IMR-90 (cell line): ENCODE measurements around the gene MIPEP. TPM values are rescaled to one million over a fixed set of nuclear protein-coding genes. Genes with fewer than 3 reads are reported as not detected.

ENCODE experiments used
- ATAC-seq: fragments of 200-7000 bp; cut with Tn5 transposase; 2 replicates; pipeline ENCODE4 v1.9.1; 2020; ENCODE audit warnings: low read depth, mild to moderate bottlenecking, moderate library complexity
- BruUV-seq: library from RNA; stranded (reverse); fragments of 400-500 nt; replicated peaks from 2 replicates; lab custom pipeline; 2021; lab: Mats Ljungman, UMichigan
- CTCF ChIA-PET: fragments of 300-600 bp; formaldehyde crosslinking; extraction: SDS; loops from one replicate; lab custom pipeline; 2021; ENCODE audit warnings: antibody characterized with exemption; lab: Yijun Ruan, JAX
- POLR2A ChIA-PET: fragments of 300-600 bp; sonication (Branson Sonifier 250); formaldehyde crosslinking; loops from one replicate; lab custom pipeline; 2022; ENCODE audit warnings: antibody characterized with exemption; ENCODE audit not compliant: unreplicated experiment; lab: Charles Lee
- DNase-seq: peaks from one replicate; pipeline ENCODE4 v3.0.0; 2013
- H2AFZ ChIP-seq: replicated peaks from 2 replicates; pipeline ENCODE3; 2013; ENCODE audit warnings: low read length, mild to moderate bottlenecking; ENCODE audit not compliant: poor library complexity
- H2AK5ac ChIP-seq: 2 replicates; pipeline ENCODE4 v1.6.1; 2013; ENCODE audit warnings: low read depth, low read length, inconsistent platforms
- H2AK9ac ChIP-seq: replicated peaks from 2 replicates; pipeline ENCODE3; 2013; ENCODE audit warnings: mild to moderate bottlenecking, low read depth, low read length, moderate library complexity; ENCODE audit not compliant: poor library complexity
- H2BK120ac ChIP-seq: 2 replicates; pipeline ENCODE4 v1.6.1; 2013; ENCODE audit warnings: low read depth, low read length, inconsistent platforms
- H2BK15ac ChIP-seq: 3 replicates; pipeline ENCODE4 v1.6.1; 2013; ENCODE audit warnings: low read depth, low read length, inconsistent platforms
- H2BK20ac ChIP-seq: 2 replicates; pipeline ENCODE4 v1.6.1; 2013; ENCODE audit warnings: low read depth, mild to moderate bottlenecking, inconsistent platforms, low read length, moderate library complexity
- H2BK5ac ChIP-seq: 2 replicates; pipeline ENCODE4 v1.6.1; 2013; ENCODE audit warnings: mild to moderate bottlenecking, low read depth, low read length, inconsistent platforms; ENCODE audit not compliant: poor library complexity, severe bottlenecking
- H3K14ac ChIP-seq: replicated peaks from 2 replicates; pipeline ENCODE4 v1.6.1; 2013; ENCODE audit warnings: low read depth, low read length, inconsistent platforms
- H3K18ac ChIP-seq: 2 replicates; pipeline ENCODE4 v1.6.1; 2013; ENCODE audit warnings: low read depth, low read length, control low read depth
- H3K23ac ChIP-seq: 2 replicates; pipeline ENCODE4 v1.6.1; 2013; ENCODE audit warnings: low read depth, low read length, inconsistent platforms
- H3K27ac ChIP-seq: 2 replicates; pipeline ENCODE4 v1.5.1; 2013; ENCODE audit warnings: mild to moderate bottlenecking, control low read depth, low read length; ENCODE audit not compliant: insufficient read depth
- H3K27me3 ChIP-seq: 2 replicates; pipeline ENCODE4 v1.6.1; 2013; ENCODE audit warnings: low read length; ENCODE audit not compliant: control insufficient read depth, insufficient read depth
- H3K36me3 ChIP-seq: 2 replicates; pipeline ENCODE4 v1.6.1; 2013; ENCODE audit warnings: low read length, mixed read lengths; ENCODE audit not compliant: control insufficient read depth, insufficient read depth
- H3K4ac ChIP-seq: 2 replicates; pipeline ENCODE4 v1.6.1; 2013; ENCODE audit warnings: low read depth, low read length, inconsistent platforms
- H3K4me1 ChIP-seq: 2 replicates; pipeline ENCODE4 v1.6.1; 2013; ENCODE audit warnings: low read length, mixed read lengths; ENCODE audit not compliant: control insufficient read depth, insufficient read depth
- H3K4me2 ChIP-seq: 2 replicates; pipeline ENCODE4 v1.6.1; 2013; ENCODE audit warnings: low read depth, mild to moderate bottlenecking, control low read depth, low read length, moderate library complexity
- H3K4me3 ChIP-seq: 2 replicates; pipeline ENCODE4 v1.5.1; 2013; ENCODE audit warnings: low read depth, mild to moderate bottlenecking, control low read depth, low read length, moderate library complexity; ENCODE audit not compliant: insufficient read depth
- H3K56ac ChIP-seq: 2 replicates; pipeline ENCODE4 v1.6.1; 2013; ENCODE audit warnings: low read length, inconsistent platforms; ENCODE audit not compliant: insufficient read depth; ENCODE audit errors: extremely low read depth
- H3K79me1 ChIP-seq, 2 experiments: 2 replicates each; pipeline ENCODE4 v1.6.1; 2013; ENCODE audit warnings: low read length in 2 of 2, inconsistent platforms in 1 of 2, low read depth in 1 of 2
- H3K9ac ChIP-seq: 2 replicates; pipeline ENCODE4 v1.6.1; 2013; ENCODE audit warnings: low read depth, low read length, control low read depth
- H3K9me1 ChIP-seq: 2 replicates; pipeline ENCODE4 v1.6.1; 2013; ENCODE audit warnings: low read length, inconsistent platforms; ENCODE audit not compliant: insufficient read depth
- H3K9me3 ChIP-seq: 2 replicates; pipeline ENCODE4 v1.6.1; 2013; ENCODE audit warnings: low read length; ENCODE audit not compliant: control insufficient read depth, insufficient read depth
- H4K20me1 ChIP-seq: 2 replicates; pipeline ENCODE4 v1.6.1; 2013; ENCODE audit warnings: low read length, inconsistent platforms; ENCODE audit not compliant: insufficient read depth
- H4K5ac ChIP-seq: 2 replicates; pipeline ENCODE4 v1.6.1; 2013; ENCODE audit warnings: mild to moderate bottlenecking, low read depth, low read length, control low read depth
- H4K8ac ChIP-seq, 2 experiments: 2 replicates each; pipeline ENCODE4 v1.6.1; 2013; ENCODE audit warnings: low read depth in 2 of 2, low read length in 2 of 2, control low read depth in 1 of 2, inconsistent platforms in 1 of 2
- H4K91ac ChIP-seq: 2 replicates; pipeline ENCODE4 v1.6.1; 2013; ENCODE audit warnings: low read depth, low read length, inconsistent platforms; ENCODE audit not compliant: insufficient read depth
- BHLHE40 ChIP-seq: fragments of 150-350 bp; IDR thresholded peaks from 2 replicates; pipeline ENCODE4 v1.6.1; 2016; ENCODE audit warnings: mild to moderate bottlenecking, low read depth, low read length
- CEBPB ChIP-seq: IDR thresholded peaks from 2 replicates; pipeline ENCODE4 v1.6.1; 2012; ENCODE audit warnings: low read depth, low read length, improper control_type of control experiment
- CHD1 ChIP-seq: IDR thresholded peaks from 2 replicates; pipeline ENCODE4 v1.6.1; 2012; ENCODE audit warnings: low read depth, low read length, improper control_type of control experiment
- CTCF ChIP-seq: conservative IDR thresholded peaks from 2 replicates; pipeline ENCODE4 v1.5.1; 2012; ENCODE audit warnings: mild to moderate bottlenecking, low read depth, low read length, improper control_type of control experiment
- ELK1 ChIP-seq: fragments of 150-350 bp; IDR thresholded peaks from 2 replicates; pipeline ENCODE4 v1.6.1; 2016; ENCODE audit warnings: low read depth, mild to moderate bottlenecking, low read length, moderate library complexity, borderline replicate concordance
- FOS ChIP-seq: fragments of 150-350 bp; IDR thresholded peaks from 2 replicates; pipeline ENCODE4 v1.6.1; 2016; ENCODE audit warnings: low read depth, low read length
- MAFK ChIP-seq: IDR thresholded peaks from 2 replicates; pipeline ENCODE4 v1.6.1; 2012; ENCODE audit warnings: low read depth, low read length, improper control_type of control experiment
- MAZ ChIP-seq: IDR thresholded peaks from 2 replicates; pipeline ENCODE4 v1.6.1; 2012; ENCODE audit warnings: low read depth, mild to moderate bottlenecking, low read length, improper control_type of control experiment, moderate library complexity, borderline replicate concordance
- MXI1 ChIP-seq: IDR thresholded peaks from 2 replicates; pipeline ENCODE4 v1.6.1; 2012; ENCODE audit warnings: low read depth, mild to moderate bottlenecking, low read length, moderate library complexity, borderline replicate concordance
- NFE2L2 ChIP-seq: fragments of 150-350 bp; IDR thresholded peaks from 2 replicates; pipeline ENCODE4 v1.6.1; 2016; ENCODE audit warnings: low read depth, mild to moderate bottlenecking, low read length
- POLR2A ChIP-seq: IDR thresholded peaks from 2 replicates; pipeline ENCODE4 v1.6.1; 2012; ENCODE audit warnings: mild to moderate bottlenecking, low read depth, low read length
- RAD21 ChIP-seq: IDR thresholded peaks from 2 replicates; pipeline ENCODE4 v1.6.1; 2012; ENCODE audit warnings: low read length, improper control_type of control experiment
- RCOR1 ChIP-seq: IDR thresholded peaks from 2 replicates; pipeline ENCODE4 v1.6.1; 2012; ENCODE audit warnings: mild to moderate bottlenecking, low read length, improper control_type of control experiment; ENCODE audit not compliant: insufficient replicate concordance
- RFX5 ChIP-seq: IDR thresholded peaks from 2 replicates; pipeline ENCODE4 v1.8.0; 2012; ENCODE audit warnings: low read depth, mild to moderate bottlenecking, low read length, moderate library complexity
- SMC3 ChIP-seq: fragments of 150-350 bp; IDR thresholded peaks from 2 replicates; pipeline ENCODE4 v1.6.1; 2016; ENCODE audit warnings: low read depth, mild to moderate bottlenecking, antibody characterized with exemption, low read length, moderate library complexity
- USF2 ChIP-seq: fragments of 150-350 bp; IDR thresholded peaks from 2 replicates; pipeline ENCODE4 v1.6.1; 2017; ENCODE audit warnings: mild to moderate bottlenecking, antibody characterized with exemption, low read length, low read depth
- WGBS, 2 experiments: methylation state at CpG; one replicate each; pipeline versions ENCODE4 v1.1.5 to v1.1.7; 2013; ENCODE audit warnings: missing lambda C conversion rate in 2 of 2; ENCODE audit not compliant: insufficient read length in 1 of 2; ENCODE audit errors: extremely low coverage in 2 of 2; 5-methylcytosine and 5-hydroxymethylcytosine counted together
- dilution Hi-C: fragments of 300-500 bp; cut with HindIII; formaldehyde crosslinking; loops from one replicate; pipeline ENCODE4 v1.14.3; 2018; ENCODE audit warnings: low sequenced_read_pairs; ENCODE audit not compliant: unreplicated experiment
- in situ Hi-C: fragments of 300-500 bp; cut with MboI; formaldehyde crosslinking; loops from 3 replicates; pipeline ENCODE4 v1.14.3; 2019; ENCODE audit warnings: low sequenced_read_pairs, inconsistent platforms, mixed read lengths
- intact Hi-C: fragments of 100-400 bp; cut with micrococcal nuclease; formaldehyde crosslinking; loops from 2 replicates; pipeline ENCODE4 v1.10.0; 2022
- polyA plus RNA-seq, 3 experiments: library from polyadenylated mRNA; depleted of rRNA; stranded (reverse); fragments of >200 nt; gene quantifications; 2 replicates each; pipeline ENCODE4 v1.2.3, GENCODE V29; 2012; ENCODE audit warnings: low replicate concordance in 1 of 3
- total RNA-seq: library from RNA; depleted of rRNA; stranded (reverse); fragments of >200 nt; gene quantifications from 2 replicates; pipeline ENCODE4 v1.2.3, GENCODE V29; 2012

The MIPEP gene
- total and polyA plus RNA-seq, 2 of the 4 experiments (the other 2 are of a cell fraction), result 15.0 to 21.5 TPM

GRCh38 chr13:23760000-23760399 lies 129.2 kb downstream of the MIPEP start:
- Histone ChIP-seq H3K9me3 (no peaks in the 10 kb centered on the region), H3K23ac (no peak overlapping the region), H3K27ac (no peak overlapping the region), H4K20me1 (no peaks in the 10 kb centered on the region), H3K4me2 (no peak overlapping the region), H3K9ac (no peak overlapping the region), H3K4me1 (peaks cover 11% of the 10 kb centered on the region), H3K9me1 (peaks cover 2% of the 10 kb centered on the region), H3K4ac (no peak overlapping the region; the same call in 1 of the 2 replicates), H2BK20ac (no peak overlapping the region), H3K4me3 (no peak overlapping the region), H4K5ac (no peak overlapping the region; the same call in 1 of the 2 replicates), H2AK9ac (no peak overlapping the region), H2BK5ac (no peak overlapping the region), H3K79me1 (peaks cover 0 to 2% of the 10 kb centered on the region in 2 experiments; a peak in 2 of 4 replicates), H3K27me3 (no peaks in the 10 kb centered on the region), H3K14ac (no peak overlapping the region), H2AK5ac (peak overlapping the region; percentile 31; the same call in 1 of the 2 replicates), H4K91ac (no peak overlapping the region; the same call in 1 of the 2 replicates), H4K8ac (no peak overlapping the region), H3K36me3 (peaks cover 3% of the 10 kb centered on the region; the same call in 1 of the 2 replicates), H2BK15ac (no peak overlapping the region; the same call in 2 of the 3 replicates), H3K56ac (no peak overlapping the region), H3K18ac (no peak overlapping the region; the same call in 1 of the 2 replicates), H2BK120ac (no peak overlapping the region; the same call in 1 of the 2 replicates), H2AFZ (no peak overlapping the region)
- 100% methylated on average over 3 of the region's 9 CpGs; no CpG with 5 or more reads in 1 of the 2 experiments for WGBS, 2 experiments
- no TSS peak for BruUV-seq
- POLR2A ChIA-PET, result no interaction called here
- DNase-seq (no peak), ATAC-seq (no peak)
- TF ChIP-seq RFX5 (no peak), CTCF (no peak), MAZ (no peak), CHD1 (no peak), POLR2A (no peak), MXI1 (no peak), NFE2L2 (no peak), ELK1 (no peak), BHLHE40 (no peak), MAFK (no peak), SMC3 (no peak), USF2 (no peak), RCOR1 (no peak), CEBPB (no peak), FOS (no peak), RAD21 (no peak)
- dilution Hi-C loops (no loop called here), intact Hi-C loops (no loop called here), in situ Hi-C loops (no loop called here)
- CTCF ChIA-PET, result no interaction called here
